Heart left ventricle (tissue), 16 donors: ENCODE measurements around the gene DUSP5. TPM values are rescaled to one million over a fixed set of nuclear protein-coding genes. Genes with fewer than 3 reads are reported as not detected.
A peak's percentile ranks its signal among the peaks of the same experiment; 100 is the strongest.

ENCODE experiments used
- ATAC-seq, 4 donors: fragments of 200-7000 bp; cut with Tn5 transposase; one replicate each; pipeline ENCODE4 v1.9.1; 2020 to 2022; ENCODE audit warnings: moderate library complexity in 4 of 4, mild to moderate bottlenecking in 3 of 4, moderate number of reproducible peaks in 1 of 4
- DNase-seq, 5 donors: peaks; one replicate each; pipeline ENCODE4 v3.0.0-alpha.2; 2020
- H3K27ac ChIP-seq, 12 donors: fragments of 200-600 bp; sonication (generic) in 4 of 12; one replicate each; pipeline versions ENCODE4 v1.5.0 to v1.8.0; 2016 to 2022; ENCODE audit warnings: mild to moderate bottlenecking in 2 of 12
- H3K27me3 ChIP-seq, 9 donors: fragments of 200-600 bp; sonication (generic) in 2 of 9; one replicate each; pipeline versions ENCODE4 v1.5.1 to v1.8.0; 2016 to 2022; ENCODE audit warnings: mild to moderate bottlenecking in 3 of 9
- H3K36me3 ChIP-seq, 9 donors: fragments of 200-600 bp; sonication (generic) in 2 of 9; one replicate each; pipeline versions ENCODE4 v1.5.0 to v1.8.0; 2018 to 2022; ENCODE audit warnings: mild to moderate bottlenecking in 2 of 9
- H3K4me1 ChIP-seq, 12 donors: fragments of 200-600 bp; sonication (generic) in 4 of 12; one replicate each; pipeline versions ENCODE4 v1.5.0 to v1.8.0; 2016 to 2022; ENCODE audit warnings: mild to moderate bottlenecking in 3 of 12
- H3K4me3 ChIP-seq, 12 donors: fragments of 200-600 bp; sonication (generic) in 4 of 12; one replicate each; pipeline versions ENCODE4 v1.5.0 to v1.8.0; 2017 to 2022; ENCODE audit warnings: mild to moderate bottlenecking in 9 of 12, moderate library complexity in 4 of 12
- H3K9me3 ChIP-seq, 12 donors: fragments of 200-600 bp; sonication (generic) in 4 of 12; one replicate each; pipeline versions ENCODE4 v1.5.0 to v1.8.0; 2016 to 2022; ENCODE audit warnings: mild to moderate bottlenecking in 1 of 12
- POLR2A ChIP-seq, 2 donors: fragments of 450-650 bp; IDR thresholded peaks; one replicate each; pipeline ENCODE4 v1.6.1; 2017; ENCODE audit warnings: antibody characterized with exemption in 2 of 2, mild to moderate bottlenecking in 2 of 2, moderate library complexity in 2 of 2
- WGBS, 4 donors: extraction: QIAGEN DNeasy Blood & Tissue Kit in 2 of 4; methylation state at CpG; one replicate each; pipeline versions ENCODE4 v1.1.5 to v1.1.7; 2013 to 2018; 5-methylcytosine and 5-hydroxymethylcytosine counted together
- intact Hi-C, 10 donors: fragments of 100-400 bp; cut with DNase I; formaldehyde crosslinking; loops; one replicate each; pipeline versions ENCODE4 v1.11.1 to v1.14.2; 2022
- polyA plus RNA-seq, 2 donors: library from polyadenylated mRNA; stranded (reverse); fragments of 200-250 nt; gene quantifications; one replicate each; pipeline ENCODE4 v1.2.3, GENCODE V29; 2013
- total RNA-seq, 9 donors: library from RNA; depleted of rRNA in 2 of 9; stranded (reverse); fragments of >200 nt in 2 of 9; fragmentation: NEBNext Ultra II Directional in 3 of 9; extraction: Animal tissue kit (Norgen Biotek cat#: 25700) in 3 of 9; gene quantifications; one replicate each; pipeline versions ENCODE4 v1.1.0 to v1.2.4, GENCODE V29; 2016 to 2023
- TF ChIP-seq, protein P1 (sequence below), 12 donors: fragments of 200-600 bp; sonication (generic) in 4 of 12; IDR thresholded peaks; one replicate each; pipeline versions ENCODE4 v1.5.0 to v1.8.0; 2018 to 2022; ENCODE audit warnings: antibody characterized with exemption in 12 of 12, mild to moderate bottlenecking in 5 of 12
- donor health status: ischemic (EF 13 %, LVEDD 7.1; RV severe dilation, severe dysfunction).
- donor health status: healthy with polysubstance abuse.
- donor health status: DM: no; HTN: yes; CAD: no.
- donor health status: DM: no; HTN: no; CAD: no.
- donor health status: ischemic (EF 25% LVEDD 6.9; RV normal size, moderate dysfunction).
- donor health status: ischemic (EF 25% LVEDD 5.7; RV mildly dilated, moderate dysfunction).
- donor health status: healthy.
- donor health status: DM: yes; HTN: yes; CAD: no.
- donor health status: ischemic (EF 35%, LVEDD 5.7; RV mildly dilated, moderate dysfunction).
- donor health status: nonischemic (EF 11% LVEDD 7.7; RV severe dilation, severe dysfunction).
- donor health status: DM: yes; HTN: yes; CAD: no.
- donor health status: PGD.
- donor health status: ischemic (EF 29% LVEDD 5.4; RV normal size, mild dysfunction).
- donor health status: nonischemic (EF 23%, LVEDD 6.1; RV moderate dilation, normal function).

Gene DUSP5
- total and polyA plus RNA-seq, 11 donors = 3.5 to 42.7 (median 16.1) TPM

DNA sequence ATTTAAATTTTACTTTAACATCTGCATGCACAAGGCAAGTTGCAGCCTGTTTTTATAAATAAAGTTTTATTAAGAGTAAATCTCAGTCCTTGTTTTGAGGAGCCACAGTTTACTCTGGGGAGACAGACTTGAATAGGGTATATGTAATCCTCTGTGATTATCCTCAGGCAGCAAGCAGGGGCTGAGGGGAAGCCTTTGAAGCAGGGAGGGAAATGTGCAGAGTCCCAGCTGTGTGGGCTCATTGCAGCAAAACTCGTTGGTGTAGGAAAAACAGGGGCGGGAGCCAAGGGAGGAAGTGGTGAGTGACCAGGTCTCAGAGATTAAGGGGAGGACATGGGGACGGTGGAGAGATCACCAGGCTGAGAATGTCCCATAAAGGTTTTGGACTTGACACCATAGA is 35.4 kb downstream of the DUSP5 start:
- Histone ChIP-seq H3K27ac (no peak overlapping the region), H3K27me3 (peaks cover 0 to 4% (median 0%) of the 10 kb centered on the region in 9 donors), H3K4me1 (peaks cover 0 to 53% (median 5%) of the 10 kb centered on the region in 12 donors), H3K9me3 (no peaks in the 10 kb centered on the region), H3K36me3 (no peaks in the 10 kb centered on the region), H3K4me3 (no peak overlapping the region)
- WGBS, 4 donors = 26 to 36% (median 32%) methylated on average over 3 of the region's 3 CpGs
- TF ChIP-seq POLR2A (IDR thresholded peaks at IDR 0.05) = no peak
- TF ChIP-seq, protein P1, sequence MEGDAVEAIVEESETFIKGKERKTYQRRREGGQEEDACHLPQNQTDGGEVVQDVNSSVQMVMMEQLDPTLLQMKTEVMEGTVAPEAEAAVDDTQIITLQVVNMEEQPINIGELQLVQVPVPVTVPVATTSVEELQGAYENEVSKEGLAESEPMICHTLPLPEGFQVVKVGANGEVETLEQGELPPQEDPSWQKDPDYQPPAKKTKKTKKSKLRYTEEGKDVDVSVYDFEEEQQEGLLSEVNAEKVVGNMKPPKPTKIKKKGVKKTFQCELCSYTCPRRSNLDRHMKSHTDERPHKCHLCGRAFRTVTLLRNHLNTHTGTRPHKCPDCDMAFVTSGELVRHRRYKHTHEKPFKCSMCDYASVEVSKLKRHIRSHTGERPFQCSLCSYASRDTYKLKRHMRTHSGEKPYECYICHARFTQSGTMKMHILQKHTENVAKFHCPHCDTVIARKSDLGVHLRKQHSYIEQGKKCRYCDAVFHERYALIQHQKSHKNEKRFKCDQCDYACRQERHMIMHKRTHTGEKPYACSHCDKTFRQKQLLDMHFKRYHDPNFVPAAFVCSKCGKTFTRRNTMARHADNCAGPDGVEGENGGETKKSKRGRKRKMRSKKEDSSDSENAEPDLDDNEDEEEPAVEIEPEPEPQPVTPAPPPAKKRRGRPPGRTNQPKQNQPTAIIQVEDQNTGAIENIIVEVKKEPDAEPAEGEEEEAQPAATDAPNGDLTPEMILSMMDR (IDR thresholded peaks at IDR 0.05) = no peak
- DNase-seq (no peak), ATAC-seq (no peak)
- intact Hi-C loops = loop anchor here in 3 of 10 donors (5.0 to 10.0 kb wide), 3 partner anchors 176 to 398 kb away; no protein-coding TSS in a partner anchor

DNA sequence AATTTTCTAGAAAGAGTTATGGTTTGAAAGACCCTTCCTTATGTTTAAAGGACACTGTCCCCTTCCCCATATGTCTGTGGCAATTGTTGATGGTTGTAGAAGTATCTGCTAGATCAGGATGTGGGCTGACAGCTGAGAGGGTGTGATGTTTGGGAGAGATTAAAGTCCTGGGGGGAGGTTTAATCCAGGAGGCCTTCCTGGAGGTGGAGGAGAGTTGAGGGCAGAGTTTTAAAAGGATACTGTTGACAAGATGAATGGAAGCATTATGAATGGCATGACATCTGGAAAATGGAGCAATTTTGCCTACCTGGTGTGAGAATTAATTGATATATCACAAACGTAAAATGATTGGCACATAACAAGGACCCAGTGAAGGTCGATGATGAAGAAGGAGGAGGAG is 36.9 kb downstream of the DUSP5 start:
- Histone ChIP-seq H3K4me1 (peaks cover 0 to 38% (median 5%) of the 10 kb centered on the region in 12 donors), H3K4me3 (no peak overlapping the region), H3K27me3 (peaks cover 0 to 4% (median 0%) of the 10 kb centered on the region in 9 donors), H3K27ac (no peak overlapping the region), H3K36me3 (no peaks in the 10 kb centered on the region), H3K9me3 (no peaks in the 10 kb centered on the region)
- ATAC-seq (no peak), DNase-seq (no peak)
- no peak for TF ChIP-seq POLR2A (IDR thresholded peaks at IDR 0.05)
- TF ChIP-seq, protein P1 (IDR thresholded peaks at IDR 0.05) = no peak
- WGBS, 4 donors = 85 to 94% (median 87%) methylated on average over 2 of the region's 2 CpGs
- intact Hi-C loops = loop anchor here in 3 of 10 donors (5.0 to 10.0 kb wide), 3 partner anchors 177 to 400 kb away; no protein-coding TSS in a partner anchor

- peaks cover 0 to 25% (median 0%) of the 10 kb centered on the region in 12 donors for H3K4me1 ChIP-seq
- intact Hi-C loops = loop anchor here in 6 of 10 donors (2.0 to 10.0 kb wide), 8 partner anchors 39 to 401 kb away; partner anchors contain the start of gene DUSP5 (in 1 of the 6)
- H3K4me3 ChIP-seq = no peak overlapping the region
- H3K27ac ChIP-seq = no peak overlapping the region
- H3K9me3 ChIP-seq = no peaks in the 10 kb centered on the region
- DNase-seq (peak; percentile 36 to 58 (median 44)), ATAC-seq (peak in 3 of 4 donors; percentile 68 to 83 (median 83))
- WGBS, 4 donors = 51 to 58% (median 56%) methylated on average over 12 of the region's 12 CpGs
- no peaks in the 10 kb centered on the region for H3K27me3 ChIP-seq
- H3K36me3 ChIP-seq = no peaks in the 10 kb centered on the region
- TF ChIP-seq, protein P1 (IDR thresholded peaks at IDR 0.05) = peak; percentile 14 to 64 (median 54)
- no peak for TF ChIP-seq POLR2A (IDR thresholded peaks at IDR 0.05)
Observed at GRCh38 chr10:110535958-110536891, 38.5 kb downstream of the DUSP5 start.

- no peak for TF ChIP-seq POLR2A (IDR thresholded peaks at IDR 0.05)
- TF ChIP-seq, protein P1 (IDR thresholded peaks at IDR 0.05) = no peak
- Histone ChIP-seq H3K36me3 (no peaks in the 10 kb centered on the region), H3K4me1 (peaks cover 0 to 18% (median 0%) of the 10 kb centered on the region in 12 donors), H3K27me3 (no peaks in the 10 kb centered on the region), H3K27ac (no peak overlapping the region), H3K4me3 (no peak overlapping the region), H3K9me3 (no peaks in the 10 kb centered on the region)
- ATAC-seq (no peak), DNase-seq (no peak)
- 93 to 95% (median 93%) methylated on average over 4 of the region's 4 CpGs for WGBS, 4 donors
- intact Hi-C loops = loop anchor here in 5 of 10 donors (5.0 to 10.0 kb wide), 5 partner anchors 42 to 404 kb away; partner anchors contain the start of gene DUSP5 (in 1 of the 5)
Observed at GRCh38 chr10:110539091-110539490, 41.4 kb downstream of the DUSP5 start.
